Measurements from ENCODE around the gene SLC1A2.

- TF ChIP-seq CTCF (IDR thresholded peaks at IDR 0.05) (no peak), POLR2A (IDR thresholded peaks at IDR 0.05) (no peak)
Measured at GRCh38 chr11:35282221-35282882, 137.0 kb downstream of the SLC1A2 start.

All from uterus (tissue), 2 donors.